Neural progenitor cell (in vitro differentiated cells): Measurements from ENCODE around the gene IFI27L1.

Experiments
- EZH2 ChIP-seq: fragments of 200-600 bp; sonication (generic); IDR thresholded peaks from 2 replicates; pipeline ENCODE4 v1.6.1; 2017; ENCODE audit warnings: antibody characterized with exemption, mild to moderate bottlenecking, moderate library complexity
- EZH2phosphoT487 ChIP-seq: fragments of 200-600 bp; sonication (generic); IDR thresholded peaks from 2 replicates; pipeline ENCODE4 v1.6.1; 2017; ENCODE audit warnings: antibody characterized with exemption

DNA sequence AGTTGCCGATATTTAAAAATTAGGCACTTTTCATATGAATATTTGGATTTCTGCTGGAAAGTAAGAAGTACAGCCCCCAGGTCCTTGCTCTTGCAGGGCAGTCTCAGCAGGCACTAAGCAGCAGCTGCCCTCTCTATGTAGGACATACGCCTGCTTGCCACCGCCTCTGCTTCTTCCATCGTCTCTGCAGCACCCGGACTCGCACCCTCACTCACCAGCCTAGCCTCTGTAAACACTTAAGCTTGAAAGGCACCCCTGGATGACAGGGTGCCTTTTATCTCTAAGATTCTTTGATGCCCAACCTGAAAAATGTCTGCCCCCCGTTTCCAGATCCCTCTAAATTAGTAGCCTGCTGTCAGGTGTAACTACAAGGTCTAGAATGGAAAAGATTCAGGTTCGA is 36.0 kb upstream of the IFI27L1 start:
- no peak for TF ChIP-seq EZH2
- no peak for TF ChIP-seq EZH2phosphoT487
